Activated CD8-positive, alpha-beta memory T cell treated with anti-CD3 and anti-CD28 coated beads for 1 hour (primary cell): ENCODE results near the gene TNFRSF14.

Experiments used
- DNase-seq, 2 donors: peaks; one replicate each; pipeline ENCODE4 v3.0.0-alpha.2; 2020; ENCODE audit warnings: low read depth in 1 of 2; ENCODE audit errors: extremely low read depth in 1 of 2

TNFRSF14 gene

DNA sequence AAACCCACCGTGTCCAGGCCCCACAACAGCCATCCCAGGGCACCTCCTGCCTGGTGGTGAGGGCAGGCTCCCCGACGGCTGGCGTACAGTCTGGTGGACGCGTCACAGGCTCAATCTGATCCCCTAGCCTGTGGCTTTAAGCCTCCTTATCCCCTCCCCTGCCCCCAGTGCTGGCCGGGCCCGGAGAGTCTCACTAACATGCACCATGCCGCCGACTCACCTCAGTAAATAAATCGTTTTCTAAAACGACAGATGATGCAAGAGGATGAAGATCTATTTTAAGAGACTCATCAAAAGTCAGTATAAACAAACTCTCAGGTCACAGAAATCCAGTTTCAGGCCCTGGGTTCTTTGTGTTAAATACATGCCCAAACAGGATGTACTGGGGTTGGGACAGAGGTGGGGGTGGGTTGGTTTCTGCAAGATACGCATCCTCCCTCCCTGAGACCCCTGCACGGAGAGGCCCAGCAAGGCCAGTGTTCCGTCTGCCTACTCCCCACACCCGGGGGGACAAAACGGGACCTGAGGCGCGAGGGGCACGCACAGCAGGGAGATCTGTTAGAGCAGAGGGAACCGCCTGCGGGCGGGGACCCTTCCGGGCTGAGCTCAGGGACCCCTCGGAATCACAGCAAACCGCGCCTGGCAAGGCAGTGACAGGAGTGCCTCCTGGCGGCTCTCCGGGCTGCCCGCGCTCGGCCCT is 32.8 kb upstream of the TNFRSF14 start:
- DNase-seq = no peak

DNA sequence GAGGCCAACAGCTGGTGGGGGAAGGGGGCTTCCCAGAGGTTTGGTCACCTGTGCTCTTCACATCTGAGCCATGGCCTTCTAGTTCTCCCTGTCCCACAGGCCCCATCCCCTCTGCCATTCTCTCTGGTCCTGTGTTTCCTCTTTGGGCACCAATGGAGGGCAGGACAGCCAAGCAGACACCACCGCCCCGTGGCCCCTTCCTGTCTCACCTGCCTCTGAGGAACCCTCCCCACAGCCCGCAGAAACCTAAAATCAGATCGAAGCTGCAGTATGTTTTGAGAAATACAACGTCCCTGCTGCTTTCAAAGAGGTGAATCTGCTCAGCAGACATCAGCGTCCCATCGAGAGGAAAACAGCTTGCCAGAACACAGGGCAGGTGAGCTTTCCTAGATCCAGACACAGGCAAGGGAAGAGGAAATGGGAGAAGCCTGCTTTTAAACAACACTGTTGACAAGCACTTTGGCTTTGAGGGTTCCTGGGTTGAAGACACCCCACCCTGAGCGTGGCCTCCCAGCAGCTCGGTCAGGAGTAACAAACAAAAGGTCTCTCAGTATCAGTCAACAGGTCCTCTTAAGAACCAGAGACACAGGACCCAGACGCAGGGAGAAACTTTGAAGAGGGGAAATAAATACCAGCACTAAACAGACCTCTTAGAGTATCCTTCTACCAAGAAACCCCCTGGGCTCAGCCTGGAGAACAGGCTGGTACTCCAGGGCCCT is 32.1 kb upstream of the TNFRSF14 start:
- no peak for DNase-seq

DNA sequence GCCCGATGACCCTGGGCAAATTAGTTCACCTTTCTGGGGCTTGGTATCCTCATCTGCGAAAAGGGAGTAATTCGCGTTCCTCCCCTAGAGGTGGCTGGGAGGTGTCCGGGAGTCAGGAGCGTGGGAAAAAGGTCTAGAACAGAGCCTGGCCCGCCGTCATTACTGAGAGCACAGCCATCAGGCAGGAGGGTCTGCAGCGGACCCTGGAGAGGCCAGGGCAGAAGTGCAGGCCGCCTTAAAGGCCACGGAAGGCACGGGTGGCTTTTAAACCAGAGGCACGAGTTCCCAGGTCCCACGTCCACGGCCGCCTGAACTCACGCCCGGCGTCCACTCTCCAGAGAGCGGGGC is 30.6 kb upstream of the TNFRSF14 start:
- DNase-seq = no peak

DNA sequence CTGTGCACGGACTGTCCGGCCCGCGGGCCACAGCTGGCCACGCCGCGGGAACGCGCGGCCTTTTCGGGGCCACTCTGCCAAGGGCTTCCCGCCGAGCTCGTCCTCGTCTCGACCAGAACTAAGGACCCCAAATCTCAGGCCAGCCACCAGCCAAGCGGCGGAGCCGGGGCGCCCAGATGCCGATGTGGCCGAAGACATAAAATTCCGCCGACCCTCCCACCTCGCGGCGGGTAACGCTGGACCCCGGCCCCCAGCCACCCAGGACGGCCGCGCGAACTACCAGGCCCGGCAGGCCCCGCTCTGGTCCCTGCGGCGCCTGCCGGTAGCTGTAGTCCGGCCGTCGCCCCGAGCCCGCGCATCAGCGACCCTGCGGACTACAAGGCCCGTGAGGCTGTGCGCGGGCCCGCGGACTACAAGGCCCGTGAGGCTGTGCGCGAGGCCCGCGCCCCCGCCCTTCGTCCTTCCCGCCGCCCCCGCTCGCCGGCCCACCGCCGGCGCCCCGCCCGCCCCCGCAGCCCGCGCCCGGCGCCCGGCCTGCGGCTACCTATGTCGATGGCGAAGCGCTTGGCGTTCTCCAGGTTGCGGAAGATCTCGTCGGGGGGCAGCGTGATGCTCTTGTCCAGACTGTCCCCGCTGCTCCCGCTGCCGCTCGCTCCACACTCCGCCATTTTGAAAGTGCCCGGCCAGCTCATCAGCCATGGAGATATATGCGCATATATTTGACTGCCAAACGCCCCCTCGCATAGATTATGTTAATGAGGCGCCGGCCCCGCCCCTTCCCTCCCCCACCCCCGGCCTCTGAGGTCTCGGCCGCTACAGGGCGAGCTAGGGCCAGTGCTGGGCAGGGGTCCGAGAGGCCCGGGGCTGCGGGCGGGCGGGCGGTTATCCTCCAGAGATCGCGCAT is 30.0 kb upstream of the TNFRSF14 start, which contains the start of gene PANK4:
TSS of gene PANK4 (minus strand) at position 677 of the 904 bp plus-strand sequence. CDS start at position 668, 9 bp downstream.
- DNase-seq = peak; percentile 53 to 85

DNA sequence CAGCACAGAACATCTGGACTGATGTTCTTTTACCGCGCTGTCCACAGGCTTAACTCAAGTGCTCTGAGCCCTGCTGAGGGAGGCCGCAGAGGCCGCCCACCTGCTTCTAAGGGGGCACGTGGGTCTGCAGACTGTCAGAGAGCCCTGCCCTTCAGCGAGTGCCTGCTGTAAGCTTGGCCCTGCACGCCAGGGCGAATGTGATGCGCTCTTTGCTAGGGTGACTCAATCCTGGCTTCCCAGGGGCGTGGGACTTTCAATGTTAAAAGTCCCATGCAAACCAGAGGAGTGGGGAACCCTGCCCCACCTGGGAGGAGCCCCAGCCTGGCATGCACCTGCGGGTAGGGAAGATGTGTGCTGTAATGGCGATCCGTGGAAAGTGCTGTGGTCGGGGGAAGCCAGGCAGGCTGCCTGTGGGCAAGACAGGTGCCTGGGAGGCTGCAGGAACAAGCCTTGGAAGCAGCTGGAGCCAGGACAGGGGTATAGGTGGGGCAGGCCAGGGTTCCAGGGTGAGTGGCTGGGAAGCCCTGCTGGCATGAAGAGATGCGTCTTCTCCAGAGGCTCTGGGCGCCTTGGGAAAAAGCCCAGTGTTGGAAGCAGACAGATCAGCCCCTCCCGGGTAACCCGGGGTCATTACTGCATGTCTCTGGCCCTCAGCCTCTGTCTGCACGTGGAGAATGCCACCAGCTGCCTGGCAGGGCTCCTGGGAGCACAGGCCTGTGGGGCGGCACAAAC is 29.2 kb upstream of the TNFRSF14 start:
- DNase-seq = no peak

DNA sequence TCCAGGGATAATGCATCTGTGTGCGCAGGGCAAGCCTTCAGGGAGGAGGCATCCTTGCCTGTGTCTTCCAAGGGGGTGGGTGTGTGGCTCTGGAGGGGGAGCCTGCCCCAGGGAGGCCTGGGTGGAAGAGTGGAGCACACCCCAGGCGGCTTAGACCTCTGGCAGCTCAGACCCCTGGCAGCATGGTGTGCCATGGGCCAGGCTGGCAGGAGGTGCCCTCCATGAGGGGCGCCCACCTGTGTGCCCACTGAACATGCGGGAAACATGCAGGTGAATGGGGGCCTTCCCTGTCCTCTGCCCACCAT is 28.7 kb upstream of the TNFRSF14 start:
- no peak for DNase-seq

DNA sequence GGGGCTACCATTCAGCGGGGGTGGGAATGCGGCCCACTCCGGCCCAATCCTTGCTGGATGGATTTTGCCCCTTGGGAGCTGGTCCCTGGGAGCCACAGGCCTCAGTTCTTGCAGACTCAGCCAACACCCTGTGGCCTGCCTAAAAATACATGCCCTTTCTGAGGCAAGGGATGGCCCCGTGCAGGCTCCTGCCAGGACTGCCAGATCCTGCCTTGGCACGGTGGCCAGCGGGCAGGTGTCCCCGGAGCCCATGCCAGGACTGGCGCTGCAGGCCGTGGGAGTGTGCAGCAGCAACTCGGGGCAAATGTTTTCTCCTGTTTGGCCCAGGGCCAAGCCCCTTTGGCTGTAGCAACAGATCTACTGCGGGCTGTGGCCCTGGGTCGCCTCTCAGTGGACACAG is 28.2 kb upstream of the TNFRSF14 start:
- DNase-seq = no peak

DNA sequence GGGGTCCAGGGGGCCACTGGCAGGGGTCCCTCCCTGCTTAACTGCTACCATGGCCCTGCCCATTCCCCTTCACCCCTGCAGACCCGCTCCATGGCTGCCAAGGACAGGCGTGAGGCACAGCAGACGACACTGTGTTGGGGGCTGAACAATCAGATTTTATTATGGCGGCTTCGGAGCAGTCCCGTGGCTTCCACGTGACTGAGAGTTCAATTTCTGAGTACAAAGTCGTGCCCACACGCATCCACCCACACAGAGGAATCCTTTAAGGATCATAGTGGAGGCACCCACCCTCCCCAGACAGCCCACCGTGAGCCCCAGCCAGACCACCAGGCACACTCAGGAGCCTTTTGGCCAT is 27.6 kb upstream of the TNFRSF14 start:
- no peak for DNase-seq

DNA sequence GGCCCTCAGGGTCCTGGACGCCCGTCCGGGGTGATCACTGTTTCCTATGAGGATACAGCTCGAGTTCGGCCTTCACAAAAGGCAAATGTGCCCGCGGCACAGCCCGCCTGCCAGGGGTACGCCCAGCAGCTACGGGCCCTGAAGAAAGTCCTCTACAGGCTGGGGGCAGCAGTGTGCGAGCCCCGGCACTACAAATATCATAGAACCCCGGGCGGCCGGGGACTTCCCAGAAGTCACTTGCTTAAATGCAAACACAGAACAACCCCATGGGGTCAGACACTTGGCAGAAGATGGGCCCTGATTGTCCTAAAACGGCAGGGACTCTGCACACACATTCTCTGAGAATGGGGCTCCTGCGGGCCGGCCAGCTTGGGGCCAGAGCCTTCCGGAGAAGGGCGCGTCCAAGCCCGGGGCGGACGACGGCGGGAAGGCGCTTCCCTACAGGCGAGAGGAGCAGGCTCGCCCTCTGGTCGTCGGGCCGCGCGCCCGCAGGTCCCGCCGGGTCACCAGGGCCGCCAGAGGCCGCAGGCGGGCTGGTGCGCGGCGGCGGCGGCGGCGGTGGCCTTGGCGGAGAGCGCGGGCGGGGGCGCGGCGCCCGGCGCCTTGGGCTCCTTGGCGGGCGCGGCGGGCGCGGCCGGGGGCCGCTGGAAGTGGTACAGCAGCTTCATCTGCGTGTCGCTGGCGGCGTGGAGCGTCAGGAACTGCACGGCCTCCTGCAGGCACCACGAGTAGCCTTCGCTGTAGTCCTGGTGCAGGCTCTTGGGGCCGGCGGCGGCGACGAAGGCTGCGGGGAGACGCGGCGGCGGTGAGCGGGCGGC is 27.0 kb upstream of the TNFRSF14 start:
- no peak for DNase-seq

DNA sequence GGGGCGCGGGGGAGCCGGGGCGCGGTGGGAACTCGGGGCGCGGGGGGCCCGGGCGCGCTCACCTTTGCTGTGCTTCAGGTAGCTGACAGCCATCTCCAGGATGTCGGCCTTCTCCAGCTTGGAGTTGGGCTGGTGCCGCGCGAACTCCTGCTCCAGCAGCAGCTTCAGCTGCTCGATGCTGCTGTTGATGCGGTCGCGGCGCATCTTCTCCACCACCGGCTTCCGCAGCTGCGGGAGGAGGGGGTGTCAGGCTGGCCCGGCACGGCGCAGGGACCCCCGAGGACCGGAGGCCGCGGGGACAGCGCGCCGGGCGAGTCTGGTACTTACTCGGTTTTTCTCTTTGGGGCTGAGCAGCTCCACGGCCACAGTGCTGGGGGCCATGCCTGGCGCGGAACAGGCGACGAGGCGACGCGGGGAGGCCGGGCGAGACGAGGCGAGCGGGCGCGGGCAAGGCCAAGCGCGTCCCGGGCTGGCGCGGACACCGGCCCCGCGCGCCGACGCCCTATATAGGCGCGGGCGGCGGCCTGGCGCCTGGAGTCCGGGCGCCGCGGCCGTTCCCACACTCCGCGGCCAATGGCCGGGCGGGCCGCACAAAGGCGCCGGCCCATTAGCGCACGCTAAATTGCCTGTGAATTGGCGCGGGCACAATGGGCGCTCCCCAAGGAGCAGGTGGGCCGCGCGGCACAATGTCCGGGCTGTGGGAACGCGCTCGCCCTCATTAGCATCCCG is 26.2 kb upstream of the TNFRSF14 start, which contains the start of gene HES5:
TSS of gene HES5 (minus strand) at position 480 of the 729 bp plus-strand sequence. CDS start at position 381, 99 bp downstream.
- no peak for DNase-seq

DNA sequence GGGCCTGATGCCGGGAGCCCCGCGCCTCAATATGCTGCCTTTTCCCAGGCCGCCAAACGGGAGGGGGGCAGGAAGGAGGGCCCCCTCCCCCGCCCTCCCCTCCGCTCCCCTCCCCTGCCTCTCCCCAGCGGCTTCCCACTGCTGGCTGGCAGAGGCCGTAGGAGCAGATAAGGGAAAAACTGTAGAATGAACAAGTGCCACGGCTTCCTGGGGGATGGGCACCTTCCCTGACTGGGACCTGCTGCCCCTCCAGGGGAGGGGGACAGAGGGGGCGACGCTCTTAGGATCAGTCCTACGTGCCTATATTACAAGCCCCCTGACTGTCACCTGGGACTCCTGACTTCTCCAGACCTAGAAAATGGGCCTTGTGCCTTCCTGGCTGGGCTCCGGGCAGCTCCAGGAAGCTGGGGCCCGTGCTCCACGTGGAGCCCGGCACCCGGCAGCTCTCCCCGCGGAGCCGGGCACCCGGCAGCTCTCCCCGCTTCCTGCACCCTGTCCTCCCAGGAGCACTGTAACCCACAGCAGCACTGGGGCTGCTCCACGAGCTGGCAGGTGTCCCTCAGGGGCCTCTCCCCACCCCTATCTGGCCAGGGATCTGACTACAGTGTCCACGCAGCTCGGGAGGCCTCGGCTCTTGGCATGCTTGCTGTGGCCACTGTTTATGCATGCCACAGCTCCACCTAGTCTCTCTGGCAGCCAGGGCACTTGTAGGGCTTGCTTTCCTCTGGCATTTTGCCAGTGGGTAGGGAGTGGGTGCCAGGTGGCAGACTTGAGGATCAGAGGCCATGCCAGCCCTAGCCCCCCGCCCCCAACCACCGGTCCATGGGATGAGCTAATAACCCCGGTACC is 25.4 kb upstream of the TNFRSF14 start:
- DNase-seq = no peak

DNA sequence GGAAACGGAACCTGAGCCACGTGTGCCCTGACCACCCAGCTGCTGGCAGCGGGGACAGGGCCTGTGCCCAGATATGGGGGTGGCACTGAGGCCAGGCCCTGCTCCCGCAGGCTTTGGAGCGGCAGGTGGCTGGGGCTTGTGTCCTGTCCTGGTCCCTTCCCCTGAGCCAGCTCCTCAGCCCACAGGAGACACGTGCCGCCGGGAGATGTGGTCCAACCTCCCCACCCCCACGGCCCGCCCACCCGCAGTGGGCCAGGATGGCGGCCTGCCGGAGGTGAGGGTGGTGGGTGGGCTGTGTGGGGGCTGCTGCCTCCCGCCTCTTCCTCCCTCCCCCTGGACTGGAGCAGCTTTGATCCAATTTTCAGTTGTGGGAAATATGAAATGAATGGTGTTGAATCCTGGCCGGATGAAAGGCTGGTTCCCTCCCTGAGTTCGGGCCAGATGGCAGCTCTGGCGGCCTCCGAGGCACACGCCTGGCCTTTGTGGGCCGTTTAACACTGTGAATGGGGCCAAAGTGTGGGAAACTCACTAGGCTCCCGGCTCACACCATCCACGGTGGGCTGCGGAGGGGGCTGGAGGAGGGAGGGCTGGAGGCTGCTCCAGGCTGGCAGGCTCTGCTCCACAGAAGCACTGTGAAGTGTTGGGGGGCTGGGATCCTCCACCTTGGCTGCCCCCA is 23.5 kb upstream of the TNFRSF14 start:
- no peak for DNase-seq

DNA sequence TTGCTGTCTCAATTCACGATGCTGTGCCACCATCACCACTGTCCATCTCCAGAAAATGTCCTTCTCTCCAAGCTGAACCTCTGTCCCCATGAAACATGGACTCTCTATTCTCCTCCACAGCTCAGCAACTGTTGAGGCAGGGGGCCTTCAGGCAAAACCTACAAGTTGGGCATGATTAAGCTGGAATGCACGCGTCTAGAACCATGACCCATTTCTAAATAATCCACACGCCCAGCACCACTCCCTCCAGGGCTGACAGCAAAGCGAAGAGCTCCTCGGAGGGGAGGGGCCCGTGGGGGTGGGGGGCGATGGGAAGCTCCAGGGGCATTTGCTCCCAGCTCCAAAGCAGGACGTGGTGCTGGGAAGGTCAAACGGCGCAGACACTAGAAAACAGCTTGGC is 22.8 kb upstream of the TNFRSF14 start:
- no peak for DNase-seq

DNA sequence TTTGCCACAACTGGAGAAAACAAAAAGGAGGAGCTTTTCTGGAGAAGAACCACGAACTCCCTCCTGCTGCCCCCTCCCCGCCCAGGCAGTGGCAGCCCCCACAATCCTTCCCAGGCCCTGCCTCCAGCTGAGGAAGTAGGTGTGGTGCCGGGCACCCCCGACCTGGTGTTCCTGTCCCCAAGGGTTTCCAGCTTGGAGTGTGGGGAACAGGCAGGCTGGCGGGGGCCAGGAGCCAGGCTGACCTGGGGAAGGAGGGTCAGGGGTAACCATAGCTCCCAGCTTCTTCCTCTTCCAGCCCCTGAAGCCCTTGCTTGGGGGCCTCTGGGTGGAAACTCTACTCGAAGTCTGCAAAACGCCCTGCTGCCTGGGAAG is 21.9 kb upstream of the TNFRSF14 start:
- DNase-seq = no peak

DNA sequence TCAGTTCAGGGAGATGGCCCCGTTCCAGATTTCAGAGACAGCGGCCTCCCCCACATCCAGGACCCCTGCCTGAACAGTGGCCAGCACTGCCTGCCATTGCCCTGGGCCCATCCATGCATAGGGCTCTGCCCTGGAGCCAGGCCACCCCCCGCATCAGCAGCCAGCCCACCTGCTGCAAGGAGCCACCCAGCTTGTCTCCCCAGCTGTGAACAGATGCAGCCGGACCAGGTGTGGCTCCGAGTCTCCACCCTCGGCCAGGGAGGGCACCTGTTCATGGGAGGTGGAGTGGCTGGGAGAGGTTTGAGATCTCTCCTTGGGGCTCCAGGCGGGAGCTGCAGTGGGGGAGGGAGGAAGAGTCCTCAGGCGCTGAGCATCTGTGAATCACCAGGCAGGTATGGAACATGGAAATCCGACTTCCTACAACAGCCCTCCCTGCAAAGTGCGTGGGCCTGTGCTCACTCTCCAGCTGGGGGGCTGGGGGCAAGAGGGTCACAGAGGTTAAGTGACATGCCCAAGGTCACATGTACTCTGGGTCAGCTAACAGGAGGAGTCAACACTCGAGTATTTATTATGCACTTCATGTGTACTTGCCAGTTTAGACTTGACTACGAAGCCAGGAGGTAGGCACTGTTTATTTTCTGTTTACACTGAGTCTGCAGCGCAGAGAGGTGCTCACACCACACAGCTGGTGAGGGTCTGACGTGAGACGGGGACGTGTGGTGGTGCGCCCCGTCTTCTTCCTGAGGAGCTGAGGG is 21.3 kb upstream of the TNFRSF14 start:
- DNase-seq = no peak

DNA sequence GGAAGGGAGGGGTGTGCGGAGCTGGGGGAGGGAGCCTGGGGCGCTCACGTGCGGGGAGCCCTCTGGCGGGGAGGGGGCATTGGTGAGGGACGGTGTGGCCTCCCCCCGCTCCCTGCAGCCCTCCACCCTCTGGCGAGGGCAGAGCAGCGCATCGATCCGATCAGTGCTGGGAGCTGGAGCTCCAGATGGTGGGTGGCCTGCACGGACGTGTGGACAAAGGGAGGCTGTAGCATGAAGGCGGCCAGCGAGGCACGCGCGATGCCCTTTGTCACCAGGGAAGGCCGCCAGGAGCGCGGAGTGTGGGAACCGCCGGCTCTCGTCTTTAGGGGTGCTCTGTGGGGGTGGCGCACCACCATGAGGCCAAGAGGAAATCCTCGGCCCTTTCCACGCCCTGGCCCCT is 20.7 kb upstream of the TNFRSF14 start:
- DNase-seq = no peak

DNA sequence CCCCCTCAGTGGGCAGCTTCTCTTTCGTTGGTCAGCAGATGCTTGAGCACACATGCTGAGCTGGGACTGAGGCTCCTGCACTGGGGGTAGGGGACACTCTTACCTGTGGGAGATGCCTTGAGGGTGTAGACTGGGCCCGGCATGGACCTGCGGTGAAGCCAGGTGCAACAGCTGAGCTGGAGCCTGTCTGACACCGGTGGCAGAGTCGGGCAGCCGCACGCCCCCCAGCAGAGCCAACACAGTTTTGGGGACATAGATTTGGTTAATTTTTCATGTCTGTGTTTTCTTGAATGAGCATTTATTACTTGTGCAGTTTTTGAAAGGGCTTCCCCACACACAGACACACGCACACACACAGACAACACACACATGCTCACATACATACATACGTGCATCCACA is 20.2 kb upstream of the TNFRSF14 start:
- DNase-seq = no peak

DNA sequence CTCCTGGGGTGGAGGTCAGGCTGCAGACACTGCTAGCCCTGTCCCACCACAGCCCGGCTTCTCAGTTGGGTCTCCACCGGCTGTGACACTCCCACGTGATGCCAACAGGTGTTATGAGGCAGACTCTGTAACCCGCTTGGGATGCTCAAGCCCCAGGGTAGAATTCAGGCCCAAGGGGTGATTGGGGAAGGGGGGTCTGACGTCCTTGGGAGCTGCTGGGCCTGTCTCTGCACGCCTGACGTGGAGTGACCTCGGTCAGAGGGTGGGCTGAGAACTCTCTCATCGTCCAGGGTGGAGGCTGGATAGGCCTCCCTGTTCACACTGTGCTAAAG is 18.4 kb upstream of the TNFRSF14 start:
- no peak for DNase-seq
